RWPE1 (cell line): ENCODE data around the gene TBC1D5.
"Not testable (repeated sequence)": the region's sequence is repeated elsewhere in the genome, so short reads cannot be mapped to it uniquely, and the experiment has no call there.

Experiments
- CTCF ChIA-PET: fragments of 350-600 bp; sonication (Branson Sonifier 250); formaldehyde crosslinking; extraction: SDS; loops from one replicate; lab custom pipeline; 2021; lab: Yijun Ruan, JAX
- POLR2A ChIA-PET: fragments of 400-600 bp; formaldehyde crosslinking; extraction: SDS; loops from one replicate; lab custom pipeline; 2020; ENCODE audit warnings: antibody characterized with exemption; ENCODE audit not compliant: low non-redundant PET; lab: Yijun Ruan, JAX
- DNase-seq: peaks from one replicate; pipeline ENCODE4 v3.0.0; 2012; ENCODE audit warnings: low spot score
- H3K27ac ChIP-seq: fragments of 450-650 bp; 2 replicates; pipeline ENCODE4 v1.5.1; 2017
- CTCF ChIP-seq: fragments of 450-650 bp; conservative IDR thresholded peaks from 2 replicates; pipeline ENCODE4 v1.5.1; 2017; ENCODE audit warnings: low read depth, mild to moderate bottlenecking

Gene TBC1D5

DNA sequence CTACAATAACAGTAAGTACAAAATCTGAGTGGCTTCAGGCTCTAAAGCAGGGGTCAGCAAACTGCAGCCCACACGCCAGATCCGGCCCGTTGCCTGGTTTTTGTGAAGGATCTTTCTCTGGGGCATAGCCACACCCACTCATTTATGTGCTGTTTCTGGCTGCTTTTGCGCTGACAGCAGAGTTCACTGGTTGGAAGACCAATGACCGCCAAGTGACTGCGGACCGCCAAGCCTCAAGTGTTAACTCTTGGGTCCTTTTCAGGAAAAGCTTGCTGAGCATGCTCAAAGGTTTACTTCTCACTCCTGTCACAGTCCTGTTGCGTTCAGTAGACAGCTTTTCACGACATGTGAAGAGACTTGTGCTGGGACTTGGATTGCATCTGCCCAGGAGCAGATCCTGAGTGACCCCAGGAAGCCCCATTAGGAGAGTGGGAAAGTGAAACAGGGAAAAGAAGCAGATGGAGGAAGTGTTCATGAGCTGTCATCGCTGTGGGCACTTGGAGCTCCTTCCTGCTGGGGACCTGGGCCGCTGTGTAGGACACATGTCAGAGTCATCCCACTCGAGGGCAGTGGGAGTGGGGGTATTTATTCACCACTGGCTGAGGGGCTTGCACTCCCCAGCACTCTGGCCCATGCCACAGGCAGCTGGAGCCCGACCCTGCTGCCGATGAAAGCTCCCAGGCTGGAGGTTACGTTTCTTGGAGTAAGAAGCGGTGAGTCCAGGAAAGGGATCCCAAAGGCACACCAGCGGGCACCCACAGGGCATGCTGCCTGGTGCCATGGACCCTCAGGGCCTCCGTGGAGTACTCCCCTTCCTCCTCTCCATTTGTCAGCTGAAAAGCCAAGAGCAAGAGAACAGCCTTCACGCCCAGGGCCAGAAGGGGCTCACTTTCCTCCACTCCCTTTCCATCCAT, 608.5 kb downstream of the TBC1D5 start:
- ChIA-PET POLR2A (no interaction called here), CTCF (no interaction called here)
- no peak overlapping the region for H3K27ac ChIP-seq
- DNase-seq, result no peak
- TF ChIP-seq CTCF, result no peak

DNA sequence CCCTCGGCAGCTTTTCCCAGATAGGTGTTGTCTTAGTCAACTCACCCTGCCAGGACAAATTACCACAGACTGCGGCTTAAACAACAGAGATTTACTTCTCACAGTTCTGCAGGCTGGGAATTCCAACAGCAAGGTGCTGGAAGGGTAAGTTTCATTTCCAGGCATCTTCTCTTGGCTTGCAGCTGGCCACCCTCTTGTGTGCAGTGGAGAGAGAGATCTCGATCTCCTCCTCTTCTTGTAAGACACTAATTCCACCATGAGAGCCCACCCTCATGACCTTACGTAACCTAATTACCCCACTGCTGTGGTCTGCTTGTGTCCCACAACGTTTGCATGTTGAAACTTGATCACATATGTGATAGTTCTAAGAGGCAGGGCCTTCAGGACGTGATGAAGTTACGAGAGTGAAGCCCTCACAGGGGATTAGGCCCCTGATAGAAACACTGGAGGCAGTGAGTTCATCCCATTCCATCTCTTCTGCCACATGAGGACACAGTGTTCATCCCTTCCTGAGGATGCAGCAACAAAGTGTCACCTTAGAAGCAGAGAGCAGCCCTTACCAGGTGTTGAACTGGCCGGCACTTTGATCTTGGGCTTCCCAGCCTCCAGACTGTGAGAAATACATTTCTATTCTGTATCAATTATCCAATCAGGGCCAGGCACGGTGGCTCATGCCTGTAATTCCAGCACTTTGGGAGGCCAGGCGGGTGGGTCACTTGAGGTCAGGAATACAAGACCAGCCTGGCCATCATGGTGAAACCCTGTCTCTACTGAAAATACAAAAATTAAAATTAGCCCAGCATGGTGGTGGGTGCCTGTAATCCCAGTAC, 609.9 kb downstream of the TBC1D5 start:
- ChIA-PET CTCF (no interaction called here), POLR2A (no interaction called here)
- DNase-seq, result no peak
- no peak overlapping the region for H3K27ac ChIP-seq
- TF ChIP-seq CTCF, result no peak

DNA sequence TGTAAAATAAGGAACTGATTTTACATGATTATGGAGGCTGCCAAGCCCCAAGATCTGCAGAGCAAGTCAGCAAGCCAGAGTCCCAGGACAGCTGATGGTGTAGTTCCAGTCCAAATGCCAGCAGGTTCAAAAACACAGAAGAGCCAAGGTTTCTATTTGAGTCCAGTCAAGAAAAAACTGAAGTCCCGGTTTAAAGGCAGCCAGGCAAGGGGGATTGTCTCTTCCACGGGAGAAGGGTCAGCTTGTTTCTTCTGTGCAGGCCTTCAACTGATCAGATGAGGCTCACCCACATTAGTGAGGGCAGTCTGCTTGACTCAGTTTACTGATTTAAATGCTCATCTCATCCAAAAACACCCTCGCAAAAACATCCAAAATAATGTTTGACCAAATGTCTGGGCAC, 611.5 kb downstream of the TBC1D5 start:
- H3K27ac ChIP-seq, result no peak overlapping the region
- no peak for DNase-seq
- POLR2A ChIA-PET, result no interaction called here
- CTCF ChIA-PET, result interaction anchor here (0.5 kb wide), 1 partner anchor 183 kb away, joined by 3 read pairs; no protein-coding TSS in a partner anchor
- TF ChIP-seq CTCF, result no peak

DNA sequence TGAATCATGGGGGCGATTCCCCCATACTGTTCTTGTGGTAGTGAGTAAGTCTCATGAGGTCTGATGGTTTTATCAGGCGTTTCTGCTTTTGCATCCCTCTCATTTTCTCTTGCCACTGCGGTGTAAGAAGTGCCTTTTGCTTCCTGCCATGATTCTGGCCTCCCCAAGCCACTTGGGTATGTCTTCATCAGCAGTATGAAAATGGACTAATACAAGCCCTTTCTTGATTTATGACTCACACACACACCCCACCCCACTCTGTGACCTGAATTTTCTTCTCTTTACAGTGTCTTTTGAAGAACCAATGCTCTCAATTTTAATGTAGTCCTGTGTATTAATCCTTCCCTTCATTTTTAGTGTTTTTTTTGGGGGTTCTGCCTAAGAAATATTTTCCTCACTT, 612.9 kb downstream of the TBC1D5 start:
- ChIA-PET CTCF (no interaction called here), POLR2A (no interaction called here)

DNA sequence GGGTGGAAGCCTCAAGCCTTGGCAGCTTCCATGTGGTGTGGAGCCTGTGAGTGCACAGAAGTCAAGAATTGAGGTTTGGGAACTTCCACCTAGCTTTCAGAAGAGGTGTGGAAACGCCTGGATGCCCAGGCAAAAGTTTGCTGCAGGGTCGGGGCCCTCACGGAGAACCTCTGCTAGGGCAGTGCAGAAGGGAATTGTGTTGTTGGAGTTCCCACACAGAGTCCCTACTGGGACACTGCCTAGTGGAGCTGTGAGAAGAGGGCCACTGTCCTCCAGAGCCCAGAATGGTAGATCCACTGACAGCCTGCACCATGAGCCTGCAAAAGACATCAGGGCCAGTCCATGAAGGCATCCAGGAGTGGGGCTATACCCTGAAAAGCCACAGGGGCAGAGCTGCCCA, 613.8 kb downstream of the TBC1D5 start:
- POLR2A ChIA-PET, H3K27ac ChIP-seq, CTCF ChIA-PET, DNase-seq: not testable (repeated sequence)

More for the DNA sequence above, 612.9 kb downstream of the TBC1D5 start:
- DNase-seq, result no peak
- no peak for TF ChIP-seq CTCF
- no peak overlapping the region for H3K27ac ChIP-seq

DNA sequence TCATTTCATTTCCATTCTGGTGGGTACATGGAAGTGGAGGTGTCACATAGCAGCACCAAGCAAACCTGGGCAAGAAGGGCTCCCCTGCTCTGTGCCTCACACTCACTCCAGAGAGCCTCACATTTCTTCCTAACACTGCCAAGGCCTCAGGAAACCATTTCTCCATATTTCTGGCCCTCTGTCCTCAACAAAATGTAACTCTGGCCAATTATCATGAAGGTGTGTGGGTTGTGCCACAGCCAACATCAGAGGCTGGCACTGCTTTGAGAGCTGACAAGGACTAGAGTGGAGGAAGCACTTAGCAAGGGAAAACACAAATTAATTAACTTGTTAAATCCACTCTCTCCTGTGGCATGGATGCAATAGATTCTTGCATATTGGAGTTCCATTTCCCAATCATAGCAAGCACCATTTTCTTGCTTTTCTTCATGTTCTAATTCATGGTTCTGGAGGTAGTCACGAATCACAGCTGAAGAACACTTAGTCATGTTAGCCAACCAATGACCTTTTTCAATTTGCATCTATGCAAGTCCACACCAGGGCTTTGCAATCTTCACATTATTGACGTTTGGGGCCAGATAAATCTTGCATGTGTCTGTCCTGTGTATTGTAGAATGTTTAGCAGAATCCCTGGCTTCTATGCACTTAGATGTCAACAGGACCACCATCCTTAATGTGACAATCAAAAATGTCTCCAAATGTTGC, 616.5 kb downstream of the TBC1D5 start:
- ChIA-PET POLR2A (no interaction called here), CTCF (interaction anchor here (0.6 kb wide), 1 partner anchor 1524 kb away, joined by 4 read pairs; no protein-coding TSS in a partner anchor)
- DNase-seq, result no peak

More for the DNA sequence above, 616.5 kb downstream of the TBC1D5 start:
- no peak overlapping the region for H3K27ac ChIP-seq
- no peak for TF ChIP-seq CTCF
